Mesenchymal stem cell (in vitro differentiated cells and primary cell): ENCODE measurements around the gene H2BK1.

Source experiments
- DNase-seq: peaks from one replicate; pipeline ENCODE4 v3.0.0-alpha.2; 2013
- H2AFZ ChIP-seq: one replicate; pipeline ENCODE4 v1.6.1; 2013; ENCODE audit warnings: low read depth, mild to moderate bottlenecking, control low read depth, inconsistent platforms, low read length, moderate library complexity
- H2AK5ac ChIP-seq: 2 replicates; pipeline ENCODE4 v1.6.1; 2013; ENCODE audit warnings: low read length, moderate library complexity, mild to moderate bottlenecking, inconsistent platforms; ENCODE audit not compliant: severe bottlenecking
- H2BK120ac ChIP-seq: one replicate; pipeline ENCODE4 v1.6.1; 2013; ENCODE audit warnings: low read depth, mild to moderate bottlenecking, inconsistent platforms, low read length, moderate library complexity
- H2BK12ac ChIP-seq, 2 experiments: one replicate each; pipeline ENCODE4 v1.6.1; 2013; ENCODE audit warnings: inconsistent platforms in 2 of 2, low read length in 2 of 2, mild to moderate bottlenecking in 2 of 2, moderate library complexity in 2 of 2, control low read depth in 1 of 2
- H2BK15ac ChIP-seq: one replicate; pipeline ENCODE4 v1.6.1; 2013; ENCODE audit warnings: mild to moderate bottlenecking, low read depth, inconsistent platforms; ENCODE audit not compliant: poor library complexity, severe bottlenecking
- H2BK5ac ChIP-seq: 2 replicates; pipeline ENCODE4 v1.6.1; 2013; ENCODE audit warnings: low read depth, mild to moderate bottlenecking, low read length, control low read depth, inconsistent platforms; ENCODE audit not compliant: poor library complexity, severe bottlenecking
- H3K14ac ChIP-seq, 2 experiments: one replicate each; pipeline ENCODE4 v1.6.1; 2013; ENCODE audit warnings: inconsistent platforms in 2 of 2, low read length in 2 of 2, control low read depth in 1 of 2, mild to moderate bottlenecking in 1 of 2, moderate library complexity in 1 of 2
- H3K18ac ChIP-seq, 2 experiments: one replicate each; pipeline ENCODE4 v1.6.1; 2013; ENCODE audit warnings: inconsistent platforms in 2 of 2, low read length in 2 of 2, control low read depth in 1 of 2, low read depth in 1 of 2, mild to moderate bottlenecking in 1 of 2
- H3K23ac ChIP-seq, 2 experiments: one replicate each; pipeline ENCODE4 v1.6.1; 2013; ENCODE audit warnings: inconsistent platforms in 2 of 2, low read length in 2 of 2, mild to moderate bottlenecking in 2 of 2, moderate library complexity in 2 of 2, control low read depth in 1 of 2
- H3K27ac ChIP-seq: 2 replicates; pipeline ENCODE4 v1.5.1; 2013; ENCODE audit warnings: mild to moderate bottlenecking, moderate library complexity, low read length, control low read depth, inconsistent platforms; ENCODE audit not compliant: poor library complexity, severe bottlenecking
- H3K27me3 ChIP-seq, 2 experiments: 2 replicates each; pipeline versions ENCODE4 v1.6.1 to v1.7.0; 2013; ENCODE audit warnings: low read length in 2 of 2, mild to moderate bottlenecking in 2 of 2, moderate library complexity in 2 of 2, control low read depth in 1 of 2, inconsistent platforms in 1 of 2; ENCODE audit not compliant: control insufficient read depth in 1 of 2, insufficient read depth in 1 of 2
- H3K36me3 ChIP-seq, 2 experiments: 2 replicates each; pipeline versions ENCODE4 v1.6.1 to v1.7.0; 2013; ENCODE audit warnings: low read length in 2 of 2, control low read depth in 1 of 2, inconsistent platforms in 1 of 2, low read depth in 1 of 2, mild to moderate bottlenecking in 1 of 2; ENCODE audit not compliant: insufficient read depth in 2 of 2, control insufficient read depth in 1 of 2
- H3K4ac ChIP-seq, 2 experiments: one replicate each; pipeline ENCODE4 v1.6.1; 2013; ENCODE audit warnings: inconsistent platforms in 2 of 2, low read length in 2 of 2, mild to moderate bottlenecking in 2 of 2, moderate library complexity in 2 of 2, control low read depth in 1 of 2, low read depth in 1 of 2
- H3K4me1 ChIP-seq: 2 replicates; pipeline ENCODE4 v1.6.1; 2013; ENCODE audit warnings: low read depth, low read length, control low read depth; ENCODE audit not compliant: control insufficient read depth, insufficient read depth
- H3K4me2 ChIP-seq: 2 replicates; pipeline ENCODE4 v1.6.1; 2013; ENCODE audit warnings: low read length, mild to moderate bottlenecking, inconsistent platforms; ENCODE audit not compliant: poor library complexity, severe bottlenecking
- H3K4me3 ChIP-seq, 2 experiments: 2 replicates each; pipeline versions ENCODE4 v1.5.1 to v1.7.0; 2013; ENCODE audit warnings: low read length in 2 of 2, mild to moderate bottlenecking in 2 of 2, control low read depth in 1 of 2, low read depth in 1 of 2; ENCODE audit not compliant: insufficient read depth in 1 of 2
- H3K79me1 ChIP-seq: replicated peaks from 2 replicates; pipeline ENCODE4 v1.6.1; 2013; ENCODE audit warnings: mild to moderate bottlenecking, control low read depth, low read length, inconsistent platforms; ENCODE audit not compliant: poor library complexity, severe bottlenecking
- H3K9ac ChIP-seq: 2 replicates; pipeline ENCODE4 v1.7.0; 2013; ENCODE audit warnings: mild to moderate bottlenecking, low read length, moderate library complexity
- H3K9me3 ChIP-seq: 2 replicates; pipeline ENCODE4 v1.7.0; 2013; ENCODE audit warnings: mild to moderate bottlenecking, low read length; ENCODE audit not compliant: control insufficient read depth
- H4K8ac ChIP-seq: one replicate; pipeline ENCODE4 v1.6.1; 2013; ENCODE audit warnings: inconsistent platforms, mild to moderate bottlenecking, low read length, moderate library complexity
- H4K91ac ChIP-seq: one replicate; pipeline ENCODE4 v1.6.1; 2013; ENCODE audit warnings: mild to moderate bottlenecking, low read length, inconsistent platforms
- WGBS: methylation state at CpG from one replicate; pipeline ENCODE4 v1.1.7; 2013; ENCODE audit warnings: mixed read lengths; 5-methylcytosine and 5-hydroxymethylcytosine counted together

Gene H2BK1

GRCh38 chr7:151218170-151218569, 7.9 kb upstream of the H2BK1 start:
- H4K8ac ChIP-seq: no peak overlapping the region
- no peak overlapping the region for H4K91ac ChIP-seq
- no peak overlapping the region for H3K4me2 ChIP-seq
- no peak overlapping the region for H2BK15ac ChIP-seq
- H2BK120ac ChIP-seq: no peak overlapping the region
- H3K27ac ChIP-seq: no peak overlapping the region
- no peak for DNase-seq
- no peak overlapping the region for H2AK5ac ChIP-seq
- H2AFZ ChIP-seq: no peak overlapping the region
- no peaks in the 10 kb centered on the region for H3K4me1 ChIP-seq
- H3K14ac ChIP-seq: no peak overlapping the region
- no peak overlapping the region for H3K4me3 ChIP-seq
- no peaks in the 10 kb centered on the region for H3K27me3 ChIP-seq
- peaks cover 22% of the 10 kb centered on the region for H3K79me1 ChIP-seq
- no peaks in the 10 kb centered on the region for H3K9me3 ChIP-seq
- H2BK12ac ChIP-seq: no peak overlapping the region
- H3K18ac ChIP-seq: no peak overlapping the region
- 93% methylated on average over 8 of the region's 9 CpGs for WGBS
- H3K4ac ChIP-seq: no peak overlapping the region
- peaks cover 73 to 92% of the 10 kb centered on the region in 2 experiments for H3K36me3 ChIP-seq
- H3K9ac ChIP-seq: no peak overlapping the region
- no peak overlapping the region for H2BK5ac ChIP-seq
- H3K23ac ChIP-seq: no peak overlapping the region

DNA sequence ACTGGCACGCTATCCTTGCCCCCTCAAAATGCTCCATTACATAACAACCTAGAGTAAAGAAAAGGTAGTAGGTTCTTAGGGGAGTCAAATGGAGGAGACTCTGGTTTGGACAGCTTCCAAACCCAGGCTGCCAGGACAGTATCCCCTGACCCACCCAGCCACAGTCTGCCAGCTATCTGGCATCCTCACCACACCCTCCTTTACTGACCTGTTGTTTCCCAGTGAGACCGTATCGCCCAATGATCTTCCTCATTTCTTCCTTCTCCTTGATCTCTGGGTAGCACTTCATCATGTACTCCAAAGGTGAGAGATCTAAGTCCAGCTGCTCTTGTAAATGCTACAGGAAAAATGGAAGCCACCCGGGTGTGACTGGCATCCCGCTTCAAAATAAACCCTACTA, 5.1 kb upstream of the H2BK1 start:
- Histone ChIP-seq H3K9me3 (no peaks in the 10 kb centered on the region), H3K4me3 (no peak overlapping the region), H2AK5ac (no peak overlapping the region), H3K36me3 (peaks cover 70 to 80% of the 10 kb centered on the region in 2 experiments), H3K27me3 (no peaks in the 10 kb centered on the region), H3K4me2 (no peak overlapping the region), H2BK12ac (no peak overlapping the region), H3K27ac (no peak overlapping the region), H3K23ac (no peak overlapping the region), H3K9ac (no peak overlapping the region), H2BK15ac (no peak overlapping the region), H2BK5ac (no peak overlapping the region), H4K91ac (no peak overlapping the region), H4K8ac (no peak overlapping the region), H3K14ac (no peak overlapping the region), H3K18ac (no peak overlapping the region), H2BK120ac (no peak overlapping the region), H2AFZ (no peak overlapping the region), H3K4ac (no peak overlapping the region), H3K4me1 (no peaks in the 10 kb centered on the region), H3K79me1 (peaks cover 20% of the 10 kb centered on the region)
- DNase-seq: no peak
- 96% methylated on average over 4 of the region's 5 CpGs for WGBS

- WGBS: 99% methylated on average over 3 of the region's 3 CpGs
- no peak overlapping the region for H3K14ac ChIP-seq
- H3K4me3 ChIP-seq: no peak overlapping the region
Measured at GRCh38 chr7:151213826-151214225, 3.5 kb upstream of the H2BK1 start.

GRCh38 chr7:151212626-151213025, 2.3 kb upstream of the H2BK1 start:
- Histone ChIP-seq H3K14ac (no peak overlapping the region), H3K4me3 (no peak overlapping the region), H2BK15ac (no peak overlapping the region), H3K27ac (no peak overlapping the region), H3K4me2 (no peak overlapping the region), H3K4ac (no peak overlapping the region), H3K23ac (no peak overlapping the region), H4K8ac (no peak overlapping the region), H4K91ac (no peak overlapping the region), H3K9ac (no peak overlapping the region), H3K18ac (no peak overlapping the region), H2BK5ac (no peak overlapping the region), H2AK5ac (no peak overlapping the region), H3K79me1 (peaks cover 7% of the 10 kb centered on the region), H2BK120ac (no peak overlapping the region), H3K4me1 (no peaks in the 10 kb centered on the region), H3K27me3 (peaks cover 6 to 10% of the 10 kb centered on the region in 2 experiments), H3K9me3 (no peaks in the 10 kb centered on the region), H2BK12ac (no peak overlapping the region), H2AFZ (no peak overlapping the region), H3K36me3 (peaks cover 45 to 58% of the 10 kb centered on the region in 2 experiments)
- WGBS: 91% methylated on average over 5 of the region's 5 CpGs
- no peak for DNase-seq

More at GRCh38 chr7:151213826-151214225, 3.5 kb upstream of the H2BK1 start:
- Histone ChIP-seq H2BK15ac (no peak overlapping the region), H3K4ac (no peak overlapping the region), H2BK5ac (no peak overlapping the region), H3K23ac (no peak overlapping the region), H4K8ac (no peak overlapping the region), H3K36me3 (peaks cover 57 to 70% of the 10 kb centered on the region in 2 experiments), H2BK120ac (no peak overlapping the region), H2AFZ (no peak overlapping the region), H3K27ac (no peak overlapping the region), H3K27me3 (no peaks in the 10 kb centered on the region), H3K18ac (no peak overlapping the region), H3K9me3 (no peaks in the 10 kb centered on the region), H2BK12ac (no peak overlapping the region), H3K9ac (no peak overlapping the region), H3K4me2 (no peak overlapping the region), H2AK5ac (no peak overlapping the region), H4K91ac (no peak overlapping the region), H3K79me1 (peaks cover 14% of the 10 kb centered on the region), H3K4me1 (no peaks in the 10 kb centered on the region)
- DNase-seq: no peak
